Spinal cord (tissue), 10 donors: ENCODE results near the gene AFG1L. TPM values are rescaled to one million over a fixed set of nuclear protein-coding genes. Genes with fewer than 3 reads are reported as not detected.
A peak's percentile ranks its signal among the peaks of the same experiment; 100 is the strongest.

ENCODE experiments used
- DNase-seq, 6 donors: peaks; one replicate each; pipeline versions ENCODE4 v3.0.0 to v3.0.0-alpha.2; 2013 to 2015; ENCODE audit warnings: low spot score in 6 of 6, low read depth in 4 of 6
- H3K27ac ChIP-seq: one replicate; pipeline ENCODE4 v1.5.1; 2013; ENCODE audit warnings: low read depth, low read length, control low read depth
- H3K27me3 ChIP-seq: one replicate; pipeline ENCODE4 v1.6.1; 2013; ENCODE audit warnings: low read length; ENCODE audit not compliant: control insufficient read depth, insufficient read depth
- H3K36me3 ChIP-seq: one replicate; pipeline ENCODE4 v1.6.1; 2013; ENCODE audit warnings: low read length; ENCODE audit not compliant: control insufficient read depth, insufficient read depth
- H3K4me1 ChIP-seq: one replicate; pipeline ENCODE4 v1.6.1; 2013; ENCODE audit warnings: low read length; ENCODE audit not compliant: control insufficient read depth, insufficient read depth
- H3K4me3 ChIP-seq: one replicate; pipeline ENCODE4 v1.5.1; 2013; ENCODE audit warnings: low read depth, low read length, control low read depth
- H3K9me3 ChIP-seq: one replicate; pipeline ENCODE4 v1.6.1; 2013; ENCODE audit warnings: low read length; ENCODE audit not compliant: control insufficient read depth, insufficient read depth
- WGBS: methylation state at CpG from one replicate; pipeline ENCODE4 v1.1.5; 2013; ENCODE audit warnings: missing lambda C conversion rate; ENCODE audit not compliant: insufficient coverage; 5-methylcytosine and 5-hydroxymethylcytosine counted together
- polyA plus RNA-seq, 2 donors: library from polyadenylated mRNA; unstranded; fragments of 120-200 nt; gene quantifications; one replicate each; pipeline ENCODE4 v1.2.1, GENCODE V29; 2013; ENCODE audit not compliant: insufficient read length in 2 of 2
- total RNA-seq, 2 donors: library from RNA; depleted of rRNA in 1 of 2; stranded (reverse); fragments of 120-200 nt in 1 of 2; fragments of >200 nt in 1 of 2; gene quantifications; one replicate each; pipeline versions ENCODE4 v1.2.3 to v1.2.4, GENCODE V29; 2013 to 2014
- donor health status: healthy.

AFG1L gene
- total and polyA plus RNA-seq, 4 donors: 5.6 to 12.0 (median 9.5) TPM

GRCh38 chr6:108454356-108454755, 159.5 kb downstream of the AFG1L start:
- H3K27ac ChIP-seq: no peak overlapping the region
- 97% methylated on average over 2 of the region's 2 CpGs for WGBS
- no peaks in the 10 kb centered on the region for H3K36me3 ChIP-seq
- no peak overlapping the region for H3K4me3 ChIP-seq
- H3K9me3 ChIP-seq: no peaks in the 10 kb centered on the region
- H3K4me1 ChIP-seq: no peaks in the 10 kb centered on the region
- no peak for DNase-seq
- no peaks in the 10 kb centered on the region for H3K27me3 ChIP-seq

GRCh38 chr6:108455688-108456087, 160.8 kb downstream of the AFG1L start:
- DNase-seq: no peak
- Histone ChIP-seq H3K4me3 (no peak overlapping the region), H3K27ac (no peak overlapping the region), H3K9me3 (no peaks in the 10 kb centered on the region), H3K4me1 (no peaks in the 10 kb centered on the region), H3K36me3 (no peaks in the 10 kb centered on the region), H3K27me3 (no peaks in the 10 kb centered on the region)
- no CpG with 5 or more reads among the region's 1 CpG for WGBS

GRCh38 chr6:108463784-108464183, 168.9 kb downstream of the AFG1L start:
- H3K4me1 ChIP-seq: peaks cover 3% of the 10 kb centered on the region
- H3K27ac ChIP-seq: peak overlapping the region; percentile 59
- no peaks in the 10 kb centered on the region for H3K36me3 ChIP-seq
- no peak overlapping the region for H3K4me3 ChIP-seq
- peak in 4 of 6 donors; percentile 47 to 93 (median 68) for DNase-seq
- WGBS: no CpG with 5 or more reads among the region's 4 CpGs
- no peaks in the 10 kb centered on the region for H3K9me3 ChIP-seq
- H3K27me3 ChIP-seq: no peaks in the 10 kb centered on the region

GRCh38 chr6:108464418-108465097, 169.7 kb downstream of the AFG1L start:
- no peaks in the 10 kb centered on the region for H3K9me3 ChIP-seq
- 29% methylated on average over 3 of the region's 5 CpGs for WGBS
- peak in 4 of 6 donors; percentile 15 to 81 (median 54) for DNase-seq
- no peaks in the 10 kb centered on the region for H3K36me3 ChIP-seq
- H3K27ac ChIP-seq: peak overlapping the region; percentile 59
- no peak overlapping the region for H3K4me3 ChIP-seq
- peaks cover 3% of the 10 kb centered on the region for H3K4me1 ChIP-seq
- no peaks in the 10 kb centered on the region for H3K27me3 ChIP-seq

GRCh38 chr6:108465098-108465495, 170.2 kb downstream of the AFG1L start:
- no peaks in the 10 kb centered on the region for H3K9me3 ChIP-seq
- no peak for DNase-seq
- H3K4me1 ChIP-seq: peaks cover 3% of the 10 kb centered on the region
- H3K27ac ChIP-seq: peak overlapping the region; percentile 59
- H3K4me3 ChIP-seq: no peak overlapping the region
- WGBS: no CpG with 5 or more reads among the region's 2 CpGs
- no peaks in the 10 kb centered on the region for H3K27me3 ChIP-seq
- H3K36me3 ChIP-seq: no peaks in the 10 kb centered on the region

- Histone ChIP-seq H3K4me1 (no peaks in the 10 kb centered on the region), H3K36me3 (no peaks in the 10 kb centered on the region), H3K27ac (no peak overlapping the region), H3K27me3 (no peaks in the 10 kb centered on the region), H3K9me3 (no peaks in the 10 kb centered on the region), H3K4me3 (no peak overlapping the region)
- WGBS: no CpG with 5 or more reads among the region's 1 CpG
- DNase-seq: no peak
These were observed 173.5 kb downstream of the AFG1L start for GRCh38 chr6:108468346-108468745.

- 70% methylated on average over 1 of the region's 1 CpG for WGBS
- Histone ChIP-seq H3K27me3 (no peaks in the 10 kb centered on the region), H3K36me3 (no peaks in the 10 kb centered on the region), H3K4me3 (no peak overlapping the region), H3K4me1 (no peaks in the 10 kb centered on the region), H3K9me3 (no peaks in the 10 kb centered on the region), H3K27ac (no peak overlapping the region)
- no peak for DNase-seq
These were observed 174.5 kb downstream of the AFG1L start for GRCh38 chr6:108469316-108469715.

GRCh38 chr6:108473197-108473596, 178.3 kb downstream of the AFG1L start:
- H3K9me3 ChIP-seq: no peaks in the 10 kb centered on the region
- H3K27me3 ChIP-seq: no peaks in the 10 kb centered on the region
- no peaks in the 10 kb centered on the region for H3K36me3 ChIP-seq
- no peak overlapping the region for H3K4me3 ChIP-seq
- H3K4me1 ChIP-seq: no peaks in the 10 kb centered on the region
- DNase-seq: no peak
- 100% methylated on average over 1 of the region's 2 CpGs for WGBS
- no peak overlapping the region for H3K27ac ChIP-seq

- no peak overlapping the region for H3K4me3 ChIP-seq
- no peak overlapping the region for H3K27ac ChIP-seq
- no CpG with 5 or more reads among the region's 2 CpGs for WGBS
These were observed 181.5 kb downstream of the AFG1L start for GRCh38 chr6:108476376-108476775.

GRCh38 chr6:108476847-108477430, 182.1 kb downstream of the AFG1L start:
- H3K4me3 ChIP-seq: no peak overlapping the region
- H3K36me3 ChIP-seq: no peaks in the 10 kb centered on the region
- no peaks in the 10 kb centered on the region for H3K4me1 ChIP-seq
- DNase-seq: peak in 3 of 6 donors; percentile 55 to 94 (median 88)
- H3K27ac ChIP-seq: peak overlapping the region; percentile 42
- WGBS: 57% methylated on average over 3 of the region's 8 CpGs
- H3K9me3 ChIP-seq: no peaks in the 10 kb centered on the region
- no peaks in the 10 kb centered on the region for H3K27me3 ChIP-seq

More at GRCh38 chr6:108476376-108476775, 181.5 kb downstream of the AFG1L start:
- no peaks in the 10 kb centered on the region for H3K9me3 ChIP-seq
- peak in 2 of 6 donors; percentile 40 to 82 for DNase-seq
- H3K27me3 ChIP-seq: no peaks in the 10 kb centered on the region
- H3K4me1 ChIP-seq: no peaks in the 10 kb centered on the region
- H3K36me3 ChIP-seq: no peaks in the 10 kb centered on the region
